B cell (primary cell): Measurements from ENCODE around the gene GABRG3. TPM values are rescaled to one million over a fixed set of nuclear protein-coding genes. Genes with fewer than 3 reads are reported as not detected.

ENCODE experiments used
- ATAC-seq: fragments of 200-7000 bp; cut with Tn5 transposase; one replicate; pipeline ENCODE4 v1.10.0; 2021; ENCODE audit warnings: low read depth, mild to moderate bottlenecking, moderate number of reproducible peaks, moderate library complexity
- CTCF ChIA-PET: fragments of 350-600 bp; sonication (Branson Sonifier 250); formaldehyde crosslinking; loops from one replicate; lab custom pipeline; 2021; ENCODE audit warnings: antibody characterized with exemption, inconsistent platforms; lab: Charles Lee
- POLR2A ChIA-PET: fragments of 350-600 bp; sonication (Branson Sonifier 250); formaldehyde crosslinking; loops from one replicate; lab custom pipeline; 2021; ENCODE audit warnings: antibody characterized with exemption; lab: Charles Lee
- DNase-seq: peaks from one replicate; pipeline ENCODE4 v3.0.0; 2013
- H2AFZ ChIP-seq: 2 replicates; pipeline ENCODE4 v1.6.1; 2012; ENCODE audit warnings: mild to moderate bottlenecking, low read depth, low read length; ENCODE audit not compliant: insufficient read depth, poor library complexity, severe bottlenecking
- H3K27ac ChIP-seq, 2 donors: 1 replicate in 1 of 2; 2 replicates in 1 of 2; pipeline ENCODE4 v1.5.1; 2012 to 2013; ENCODE audit warnings: low read length in 2 of 2, mild to moderate bottlenecking in 2 of 2, moderate library complexity in 1 of 2
- H3K27me3 ChIP-seq, 4 experiments: fragments of 200-600 bp in 1 of 4; sonication (generic) in 1 of 4; replicated peaks in 1 of 4; 1 replicate in 2 of 4; 2 replicates in 2 of 4; pipeline versions ENCODE4 v1.6.1 to v1.7.0; 2013 to 2016; ENCODE audit warnings: low read length in 3 of 4, mild to moderate bottlenecking in 2 of 4, mixed read lengths in 1 of 4, moderate library complexity in 1 of 4; ENCODE audit not compliant: insufficient read depth in 4 of 4, control insufficient read depth in 3 of 4; ENCODE audit errors: control extremely low read depth in 1 of 4
- H3K36me3 ChIP-seq, 2 experiments: replicated peaks in 1 of 2; 1 replicate in 1 of 2; 2 replicates in 1 of 2; pipeline versions ENCODE4 v1.6.1 to v1.7.1; 2013; ENCODE audit warnings: low read length in 1 of 2; ENCODE audit not compliant: insufficient read depth in 2 of 2, control insufficient read depth in 1 of 2; ENCODE audit errors: control extremely low read depth in 1 of 2, extremely low read depth in 1 of 2
- H3K4me1 ChIP-seq, 2 donors: fragments of 200-600 bp in 1 of 2; sonication (generic) in 1 of 2; 1 replicate in 1 of 2; 2 replicates in 1 of 2; pipeline versions ENCODE4 v1.5.1 to v1.6.1; 2013 to 2017; ENCODE audit warnings: low read length in 2 of 2; ENCODE audit not compliant: control insufficient read depth in 2 of 2, insufficient read depth in 2 of 2
- H3K4me2 ChIP-seq: replicated peaks from 2 replicates; pipeline ENCODE3; 2012; ENCODE audit warnings: mild to moderate bottlenecking, low read depth, low read length; ENCODE audit not compliant: poor library complexity, severe bottlenecking
- H3K4me3 ChIP-seq, 5 experiments: fragments of 200-600 bp in 1 of 5; sonication (generic) in 1 of 5; 1 replicate in 3 of 5; 2 replicates in 2 of 5; pipeline versions ENCODE4 v1.5.1 to v1.7.0; 2011 to 2016; ENCODE audit warnings: low read length in 4 of 5, mild to moderate bottlenecking in 4 of 5, low read depth in 2 of 5, control low read depth in 1 of 5, moderate library complexity in 1 of 5; ENCODE audit not compliant: insufficient read depth in 1 of 5; ENCODE audit errors: control extremely low read depth in 1 of 5, extremely low read depth in 1 of 5
- H3K79me2 ChIP-seq: fragments of 200-600 bp; sonication (generic); one replicate; pipeline ENCODE4 v1.6.0; 2016; ENCODE audit warnings: low read length; ENCODE audit not compliant: control insufficient read depth, insufficient read depth
- H3K9ac ChIP-seq: fragments of 200-600 bp; sonication (generic); 2 replicates; pipeline ENCODE4 v1.6.1; 2017; ENCODE audit warnings: mild to moderate bottlenecking, low read length, moderate library complexity
- H3K9me3 ChIP-seq, 3 donors: one replicate each; pipeline versions ENCODE4 v1.6.1 to v1.7.1; 2013; ENCODE audit warnings: low read length in 2 of 3; ENCODE audit not compliant: control insufficient read depth in 2 of 3, insufficient read depth in 1 of 3; ENCODE audit errors: control extremely low read depth in 1 of 3
- H4K20me1 ChIP-seq: 2 replicates; pipeline ENCODE4 v1.6.0; 2012; ENCODE audit warnings: mild to moderate bottlenecking, low read length; ENCODE audit not compliant: insufficient read depth, control insufficient read depth, poor library complexity, severe bottlenecking
- H3K27ac Mint-ChIP-seq: one replicate; pipeline ENCODE4 v1.8.0; 2021; ENCODE audit warnings: mixed read lengths
- H3K27me3 Mint-ChIP-seq: one replicate; pipeline ENCODE4 v1.8.0; 2021; ENCODE audit warnings: mixed read lengths
- H3K4me1 Mint-ChIP-seq: one replicate; pipeline ENCODE4 v1.8.0; 2021; ENCODE audit warnings: mixed read lengths
- H3K4me3 Mint-ChIP-seq: one replicate; pipeline ENCODE4 v1.8.0; 2021; ENCODE audit warnings: mixed read lengths
- H3K9me3 Mint-ChIP-seq: one replicate; pipeline ENCODE4 v1.8.0; 2022; ENCODE audit warnings: mixed read lengths; ENCODE audit not compliant: insufficient read depth
- EZH2 ChIP-seq: IDR thresholded peaks from 2 replicates; pipeline ENCODE4 v1.6.1; 2012; ENCODE audit warnings: borderline replicate concordance, low read depth, mild to moderate bottlenecking, moderate library complexity, low read length; ENCODE audit not compliant: insufficient read depth, poor library complexity, severe bottlenecking
- WGBS: methylation state at CpG from one replicate; pipeline ENCODE4 v1.1.5; 2013; ENCODE audit warnings: missing lambda C conversion rate; ENCODE audit not compliant: insufficient coverage; 5-methylcytosine and 5-hydroxymethylcytosine counted together
- intact Hi-C: fragments of 100-400 bp; cut with micrococcal nuclease; formaldehyde crosslinking; loops from one replicate; pipeline ENCODE4 v1.10.0; 2022
- polyA plus RNA-seq: library from polyadenylated mRNA; depleted of rRNA; stranded (reverse); fragments of >200 nt; gene quantifications from 2 replicates; pipeline ENCODE4 v1.2.3, GENCODE V29; 2012
- total RNA-seq, 2 donors: library from RNA; stranded (reverse); fragments of 120-200 nt in 1 of 2; gene quantifications; 1 replicate in 1 of 2; 2 replicates in 1 of 2; pipeline versions ENCODE4 v1.2.3 to v1.2.4, GENCODE V29; 2013 to 2022
- TF ChIP-seq, protein P1 (sequence below): fragments of 200-600 bp; IDR thresholded peaks from one replicate; pipeline ENCODE4 v1.8.0; 2022; ENCODE audit warnings: antibody characterized with exemption, mild to moderate bottlenecking

The GABRG3 gene
- total and polyA plus RNA-seq, 2 donors (not counting 1 experiment from before 2014, with no cell fraction given), result not detected

DNA sequence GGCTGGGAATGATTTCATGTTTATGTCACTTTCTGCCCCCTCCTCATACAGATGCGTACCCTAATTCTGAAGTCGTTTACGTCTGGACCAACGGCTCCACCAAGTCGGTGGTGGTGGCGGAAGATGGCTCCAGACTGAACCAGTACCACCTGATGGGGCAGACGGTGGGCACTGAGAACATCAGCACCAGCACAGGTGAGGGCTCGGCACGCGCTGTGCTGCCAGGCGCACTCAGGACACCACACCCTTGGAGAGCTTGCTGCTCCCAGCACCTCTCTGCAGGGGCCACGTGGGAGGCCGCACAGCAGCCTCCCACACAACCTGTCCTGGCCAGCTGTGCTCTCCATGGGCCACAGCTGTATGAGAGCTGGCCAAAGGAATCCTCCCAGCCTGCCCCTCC is 33.8 kb upstream of the GABRG3 start:
- ATAC-seq (no peak), DNase-seq (no peak)
- ChIA-PET POLR2A (no interaction called here), CTCF (no interaction called here)
- no peaks in the 10 kb centered on the region for H4K20me1 ChIP-seq
- H3K36me3 ChIP-seq, result no peaks in the 10 kb centered on the region
- H3K27ac ChIP-seq, result no peak overlapping the region
- H3K4me2 ChIP-seq, result no peak overlapping the region
- no peaks in the 10 kb centered on the region for H3K27me3 Mint-ChIP-seq
- H3K9me3 ChIP-seq, result peaks cover 0 to 12% (median 0%) of the 10 kb centered on the region in 3 donors
- no peak overlapping the region for H3K4me3 Mint-ChIP-seq
- intact Hi-C loops, result no loop called here
- no peak overlapping the region for H2AFZ ChIP-seq
- no peak overlapping the region for H3K4me3 ChIP-seq
- WGBS, result 91% methylated on average over 13 of the region's 13 CpGs
- no peak overlapping the region for H3K27ac Mint-ChIP-seq
- no peaks in the 10 kb centered on the region for H3K4me1 ChIP-seq
- H3K4me1 Mint-ChIP-seq, result no peaks in the 10 kb centered on the region
- no peak overlapping the region for H3K9ac ChIP-seq
- peaks cover 6% of the 10 kb centered on the region for H3K9me3 Mint-ChIP-seq
- no peaks in the 10 kb centered on the region for H3K27me3 ChIP-seq
- H3K79me2 ChIP-seq, result no peaks in the 10 kb centered on the region
- TF ChIP-seq, protein P1, sequence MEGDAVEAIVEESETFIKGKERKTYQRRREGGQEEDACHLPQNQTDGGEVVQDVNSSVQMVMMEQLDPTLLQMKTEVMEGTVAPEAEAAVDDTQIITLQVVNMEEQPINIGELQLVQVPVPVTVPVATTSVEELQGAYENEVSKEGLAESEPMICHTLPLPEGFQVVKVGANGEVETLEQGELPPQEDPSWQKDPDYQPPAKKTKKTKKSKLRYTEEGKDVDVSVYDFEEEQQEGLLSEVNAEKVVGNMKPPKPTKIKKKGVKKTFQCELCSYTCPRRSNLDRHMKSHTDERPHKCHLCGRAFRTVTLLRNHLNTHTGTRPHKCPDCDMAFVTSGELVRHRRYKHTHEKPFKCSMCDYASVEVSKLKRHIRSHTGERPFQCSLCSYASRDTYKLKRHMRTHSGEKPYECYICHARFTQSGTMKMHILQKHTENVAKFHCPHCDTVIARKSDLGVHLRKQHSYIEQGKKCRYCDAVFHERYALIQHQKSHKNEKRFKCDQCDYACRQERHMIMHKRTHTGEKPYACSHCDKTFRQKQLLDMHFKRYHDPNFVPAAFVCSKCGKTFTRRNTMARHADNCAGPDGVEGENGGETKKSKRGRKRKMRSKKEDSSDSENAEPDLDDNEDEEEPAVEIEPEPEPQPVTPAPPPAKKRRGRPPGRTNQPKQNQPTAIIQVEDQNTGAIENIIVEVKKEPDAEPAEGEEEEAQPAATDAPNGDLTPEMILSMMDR, result no peak
- no peak for TF ChIP-seq EZH2

- 43% methylated on average over 2 of the region's 5 CpGs for WGBS
- ChIA-PET POLR2A (no interaction called here), CTCF (no interaction called here)
- Histone ChIP-seq H3K4me2 (no peak overlapping the region), H3K9ac (no peak overlapping the region), H3K79me2 (no peaks in the 10 kb centered on the region), H3K4me1 (no peaks in the 10 kb centered on the region), H3K27me3 (no peaks in the 10 kb centered on the region), H3K36me3 (no peaks in the 10 kb centered on the region), H4K20me1 (no peaks in the 10 kb centered on the region), H3K9me3 (peaks cover 0 to 12% (median 0%) of the 10 kb centered on the region in 3 donors), H3K4me3 (no peak overlapping the region), H3K27ac (no peak overlapping the region), H2AFZ (no peak overlapping the region)
- Mint-ChIP-seq H3K9me3 (peaks cover 3% of the 10 kb centered on the region), H3K27ac (no peak overlapping the region), H3K4me3 (no peak overlapping the region), H3K27me3 (no peaks in the 10 kb centered on the region), H3K4me1 (no peaks in the 10 kb centered on the region)
- intact Hi-C loops, result no loop called here
- no peak for ATAC-seq
- TF ChIP-seq, protein P1, result no peak
- TF ChIP-seq EZH2, result no peak
- no peak for DNase-seq
These were observed 31.6 kb upstream of the GABRG3 start for GRCh38 chr15:26939398-26939797.
